Spleen (tissue), 7 donors: ENCODE data around the gene STK39.

Experiments
- CTCF ChIP-seq, 11 experiments: fragments of 200-600 bp in 7 of 11; fragments of 450-650 bp in 4 of 11; sonication (generic) in 4 of 11; IDR thresholded peaks in 8 of 11; conservative IDR thresholded peaks in 3 of 11; 1 replicate in 7 of 11; 2 replicates in 4 of 11; pipeline versions ENCODE4 v1.4.0 to v1.8.0; 2016 to 2021; ENCODE audit warnings: antibody characterized with exemption in 11 of 11, inconsistent platforms in 4 of 11, mild to moderate bottlenecking in 1 of 11
- POLR2A ChIP-seq, 3 donors: fragments of 450-650 bp; IDR thresholded peaks; one replicate each; pipeline ENCODE4 v1.5.1; 2017; ENCODE audit warnings: antibody characterized with exemption in 3 of 3, mild to moderate bottlenecking in 1 of 3
- donor health status: DM: no; HTN: no; CAD: no; lungs with moderate emphysema.
- donor health status: DM: no; HTN: no; CAD: no.
- donor health status: DM: no; HTN: no; CAD: no.

GRCh38 chr2:168032091-168032490 lies 215.3 kb downstream of the STK39 start:
- TF ChIP-seq CTCF (IDR thresholded peaks at IDR 0.05 in 8 of 11, conservative IDR thresholded peaks at IDR 0.05 in 3 of 11) (no peak), POLR2A (IDR thresholded peaks at IDR 0.05) (no peak)
